ENCODE results near the gene FKBP7. TPM values are rescaled to one million over a fixed set of nuclear protein-coding genes. Genes with fewer than 3 reads are reported as not detected.
"Not testable (repeated sequence)": the region's sequence is repeated elsewhere in the genome, so short reads cannot be mapped to it uniquely, and the experiment has no call there.

Gene FKBP7
- total RNA-seq, 1 donor from 2014 or later, result 47.0 TPM

DNA sequence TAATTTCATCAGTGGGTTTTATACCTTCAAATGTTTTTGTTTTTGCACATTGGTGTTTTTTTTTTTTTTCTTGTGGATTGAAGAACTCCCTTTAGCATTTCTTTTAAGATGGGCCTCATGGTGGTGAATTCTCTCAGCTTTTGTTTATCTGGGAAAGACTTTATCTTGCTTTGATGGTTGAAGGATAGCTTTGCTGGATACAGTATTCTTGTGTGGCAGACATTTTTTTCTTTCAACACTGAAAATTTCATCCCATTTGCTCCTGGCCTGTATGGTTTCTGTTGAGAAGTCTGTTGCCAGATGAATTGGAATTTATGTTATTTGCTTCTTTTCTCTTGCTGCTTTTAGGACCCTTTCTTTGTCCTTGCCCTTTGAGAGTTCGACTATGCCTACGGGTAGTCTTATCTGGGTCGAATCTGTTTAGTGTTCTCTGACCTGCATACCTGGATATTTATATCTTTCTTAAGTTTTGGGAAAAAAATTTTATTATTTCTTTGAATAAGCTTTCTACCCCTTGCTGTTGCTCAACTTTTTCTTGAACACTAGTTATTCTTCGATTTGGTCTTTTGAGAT, 53.1 kb downstream of the FKBP7 start:
- TF ChIP-seq EZH2phosphoT487 (IDR thresholded peaks at IDR 0.05) (no peak), EZH2 (IDR thresholded peaks at IDR 0.05) (no peak)
- TF ChIP-seq, protein P1, sequence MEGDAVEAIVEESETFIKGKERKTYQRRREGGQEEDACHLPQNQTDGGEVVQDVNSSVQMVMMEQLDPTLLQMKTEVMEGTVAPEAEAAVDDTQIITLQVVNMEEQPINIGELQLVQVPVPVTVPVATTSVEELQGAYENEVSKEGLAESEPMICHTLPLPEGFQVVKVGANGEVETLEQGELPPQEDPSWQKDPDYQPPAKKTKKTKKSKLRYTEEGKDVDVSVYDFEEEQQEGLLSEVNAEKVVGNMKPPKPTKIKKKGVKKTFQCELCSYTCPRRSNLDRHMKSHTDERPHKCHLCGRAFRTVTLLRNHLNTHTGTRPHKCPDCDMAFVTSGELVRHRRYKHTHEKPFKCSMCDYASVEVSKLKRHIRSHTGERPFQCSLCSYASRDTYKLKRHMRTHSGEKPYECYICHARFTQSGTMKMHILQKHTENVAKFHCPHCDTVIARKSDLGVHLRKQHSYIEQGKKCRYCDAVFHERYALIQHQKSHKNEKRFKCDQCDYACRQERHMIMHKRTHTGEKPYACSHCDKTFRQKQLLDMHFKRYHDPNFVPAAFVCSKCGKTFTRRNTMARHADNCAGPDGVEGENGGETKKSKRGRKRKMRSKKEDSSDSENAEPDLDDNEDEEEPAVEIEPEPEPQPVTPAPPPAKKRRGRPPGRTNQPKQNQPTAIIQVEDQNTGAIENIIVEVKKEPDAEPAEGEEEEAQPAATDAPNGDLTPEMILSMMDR (IDR thresholded peaks at IDR 0.05), result no peak
- no peak for DNase-seq (ENCODE audit: low spot score)
- Histone ChIP-seq H3K27ac (no peak overlapping the region), H3K4me1 (no peaks in the 10 kb centered on the region), H4K20me1 (ENCODE audit: low read depth) (no peaks in the 10 kb centered on the region), H3F3A (ENCODE audit: low read depth) (peaks cover 2% of the 10 kb centered on the region), H3K4me2 (no peak overlapping the region), H3K27me3 (no peaks in the 10 kb centered on the region), H2AFZ (replicated peaks) (no peak overlapping the region), H3K4me3 (no peak overlapping the region), H3K9ac (no peak overlapping the region), H3K79me2 (ENCODE audit: low read depth) (peaks cover 20% of the 10 kb centered on the region), H3K36me3 (peaks cover 6% of the 10 kb centered on the region), H3K9me3 (ENCODE audit: low read depth) (peaks cover 9% of the 10 kb centered on the region)
- Mint-ChIP-seq H3K36me3 (peaks cover 32% of the 10 kb centered on the region), H3K27ac (no peak overlapping the region), H3K9me3 (peaks cover 6% of the 10 kb centered on the region), H3K27me3 (ENCODE audit: insufficient read depth, low read depth) (no peaks in the 10 kb centered on the region), H3K4me3 (no peak overlapping the region), H3K4me1 (no peaks in the 10 kb centered on the region)

- peaks cover 20% of the 10 kb centered on the region for H3K79me2 ChIP-seq (ENCODE audit: low read depth)
- not testable (repeated sequence) for H3K4me3 ChIP-seq; H3K27ac Mint-ChIP-seq; DNase-seq (ENCODE audit: low spot score); H3K9ac ChIP-seq; H3K9me3 ChIP-seq (ENCODE audit: low read depth); H3K27me3 Mint-ChIP-seq (ENCODE audit: insufficient read depth, low read depth); H3K9me3 Mint-ChIP-seq; H3K4me3 Mint-ChIP-seq; H3K27me3 ChIP-seq; H3F3A ChIP-seq (ENCODE audit: low read depth); H3K27ac ChIP-seq; H3K36me3 ChIP-seq; H3K4me1 Mint-ChIP-seq; H3K4me1 ChIP-seq; H2AFZ ChIP-seq (replicated peaks); H4K20me1 ChIP-seq (ENCODE audit: low read depth); H3K4me2 ChIP-seq
- peaks cover 20% of the 10 kb centered on the region for H3K36me3 Mint-ChIP-seq
Measured at GRCh38 chr2:178423746-178424145, 54.7 kb downstream of the FKBP7 start.

DNA sequence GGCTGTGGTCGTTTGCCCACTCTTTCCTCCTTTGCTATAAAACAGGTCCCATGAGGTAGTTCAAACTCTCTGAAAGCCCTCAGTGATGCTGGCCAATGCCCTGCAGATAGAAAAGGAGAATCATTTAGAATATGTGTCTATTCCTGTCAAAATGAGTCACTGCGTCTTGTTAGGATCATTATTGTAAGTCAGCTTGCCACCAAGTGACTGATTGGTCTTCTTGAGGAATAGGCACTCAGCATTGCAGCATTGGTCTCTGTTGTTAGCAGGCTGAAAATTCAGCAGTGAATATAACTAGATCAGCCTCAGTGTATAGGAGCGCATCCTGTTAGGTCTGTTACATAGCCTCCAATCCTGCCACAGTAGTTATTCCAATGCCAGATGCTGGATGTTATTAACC, 56.3 kb downstream of the FKBP7 start:
- Histone ChIP-seq H3K4me3 (no peak overlapping the region), H3K9me3 (ENCODE audit: low read depth) (peaks cover 9% of the 10 kb centered on the region), H3K4me1 (no peaks in the 10 kb centered on the region), H3K27ac (no peak overlapping the region), H3K4me2 (no peak overlapping the region), H3K79me2 (ENCODE audit: low read depth) (peaks cover 20% of the 10 kb centered on the region), H3K9ac (no peak overlapping the region), H2AFZ (replicated peaks) (no peak overlapping the region), H3F3A (ENCODE audit: low read depth) (no peaks in the 10 kb centered on the region), H3K36me3 (peaks cover 9% of the 10 kb centered on the region), H4K20me1 (ENCODE audit: low read depth) (no peaks in the 10 kb centered on the region), H3K27me3 (no peaks in the 10 kb centered on the region)
- TF ChIP-seq, protein P1 (IDR thresholded peaks at IDR 0.05), result no peak
- TF ChIP-seq EZH2 (IDR thresholded peaks at IDR 0.05) (no peak), EZH2phosphoT487 (IDR thresholded peaks at IDR 0.05) (no peak)
- Mint-ChIP-seq H3K4me1 (no peaks in the 10 kb centered on the region), H3K27me3 (ENCODE audit: insufficient read depth, low read depth) (no peaks in the 10 kb centered on the region), H3K9me3 (peaks cover 6% of the 10 kb centered on the region), H3K27ac (no peak overlapping the region), H3K4me3 (no peak overlapping the region), H3K36me3 (peaks cover 14% of the 10 kb centered on the region)
- DNase-seq (ENCODE audit: low spot score), result no peak

- DNase-seq (ENCODE audit: low spot score), result no peak
- H3K27me3 ChIP-seq, result no peaks in the 10 kb centered on the region
- H3K4me2 ChIP-seq, result no peak overlapping the region
- H3K9me3 Mint-ChIP-seq, result no peaks in the 10 kb centered on the region
- no peak overlapping the region for H3K9ac ChIP-seq
- no peaks in the 10 kb centered on the region for H4K20me1 ChIP-seq (ENCODE audit: low read depth)
- H3K27ac Mint-ChIP-seq, result no peak overlapping the region
- peaks cover 9% of the 10 kb centered on the region for H3K36me3 ChIP-seq
- H3K4me3 ChIP-seq, result no peak overlapping the region
- H3K4me3 Mint-ChIP-seq, result no peak overlapping the region
- no peak overlapping the region for H2AFZ ChIP-seq (replicated peaks)
- no peaks in the 10 kb centered on the region for H3K27me3 Mint-ChIP-seq (ENCODE audit: insufficient read depth, low read depth)
- peaks cover 3% of the 10 kb centered on the region for H3K4me1 Mint-ChIP-seq
- H3K9me3 ChIP-seq (ENCODE audit: low read depth), result peaks cover 7% of the 10 kb centered on the region
- no peak for TF ChIP-seq EZH2 (IDR thresholded peaks at IDR 0.05)
- no peak for TF ChIP-seq EZH2phosphoT487 (IDR thresholded peaks at IDR 0.05)
- TF ChIP-seq, protein P1 (IDR thresholded peaks at IDR 0.05), result no peak
- no peaks in the 10 kb centered on the region for H3F3A ChIP-seq (ENCODE audit: low read depth)
- H3K27ac ChIP-seq, result no peak overlapping the region
- H3K4me1 ChIP-seq, result no peaks in the 10 kb centered on the region
- peaks cover 5% of the 10 kb centered on the region for H3K36me3 Mint-ChIP-seq
- H3K79me2 ChIP-seq (ENCODE audit: low read depth), result peaks cover 23% of the 10 kb centered on the region
Measured at GRCh38 chr2:178420463-178420999, 57.9 kb downstream of the FKBP7 start.

All from neural progenitor cell (in vitro differentiated cells).